Endothelial cell of umbilical vein (primary cell): Measurements from ENCODE around the gene OR7D4. TPM values are rescaled to one million over a fixed set of nuclear protein-coding genes. Genes with fewer than 3 reads are reported as not detected.

Source experiments
- BruUV-seq: library from RNA; stranded (reverse); fragments of 400-500 nt; replicated peaks from 2 replicates; lab custom pipeline; 2021; lab: Mats Ljungman, UMichigan
- CTCF ChIA-PET: fragments of 300-600, 350-600 bp; sonication (Branson Sonifier 250); formaldehyde crosslinking; loops from one replicate; lab custom pipeline; 2021; ENCODE audit warnings: antibody characterized with exemption, inconsistent platforms; lab: Charles Lee
- POLR2A ChIA-PET: fragments of 300-600, 350-600 bp; sonication (Branson Sonifier 250); formaldehyde crosslinking; loops from one replicate; lab custom pipeline; 2021; ENCODE audit warnings: antibody characterized with exemption, inconsistent platforms; lab: Charles Lee
- DNase-seq: peaks from one replicate; pipeline ENCODE4 v3.0.0-alpha.2; 2011; ENCODE audit warnings: low read depth, low spot score
- FAIRE-seq: peaks from 2 replicates; lab custom pipeline; 2011; peaks lifted over from hg19 to GRCh38; lab: Jason Lieb, UNC
- H2AFZ ChIP-seq: 2 replicates; pipeline ENCODE4 v1.6.0; 2012; ENCODE audit warnings: low read depth, low read length, control low read depth, inconsistent platforms
- H3K27ac ChIP-seq: 2 replicates; pipeline ENCODE4 v1.5.1; 2011; ENCODE audit warnings: low read depth, mild to moderate bottlenecking, control low read depth, low read length, moderate library complexity; ENCODE audit not compliant: insufficient read depth
- H3K27me3 ChIP-seq, 2 experiments: 2 replicates each; pipeline versions ENCODE4 v1.6.0 to v1.6.1; 2011; ENCODE audit warnings: low read length in 2 of 2, mixed read lengths in 1 of 2; ENCODE audit not compliant: control insufficient read depth in 2 of 2, insufficient read depth in 2 of 2
- H3K36me3 ChIP-seq, 2 experiments: 2 replicates in 1 of 2; 3 replicates in 1 of 2; pipeline ENCODE4 v1.5.1; 2011; ENCODE audit warnings: low read length in 2 of 2, mild to moderate bottlenecking in 1 of 2, moderate library complexity in 1 of 2; ENCODE audit not compliant: control insufficient read depth in 2 of 2, insufficient read depth in 2 of 2; ENCODE audit errors: extremely low read depth in 1 of 2
- H3K4me1 ChIP-seq: 3 replicates; pipeline ENCODE4 v1.5.1; 2011; ENCODE audit warnings: mild to moderate bottlenecking, low read length; ENCODE audit not compliant: control insufficient read depth, insufficient read depth; ENCODE audit errors: extremely low read depth
- H3K4me2 ChIP-seq: 2 replicates; pipeline ENCODE4 v1.6.1; 2011; ENCODE audit warnings: low read length, control low read depth, mixed read lengths; ENCODE audit not compliant: insufficient read depth
- H3K4me3 ChIP-seq, 3 experiments: fragments of 200-600 bp in 1 of 3; sonication (generic), shearing (Covaris generic) in 1 of 3; replicated peaks in 1 of 3; 2 replicates each; pipeline ENCODE4 v1.5.1; 2011 to 2016; ENCODE audit warnings: control low read depth in 3 of 3, low read length in 3 of 3, mild to moderate bottlenecking in 2 of 3, inconsistent platforms in 1 of 3, low read depth in 1 of 3, moderate library complexity in 1 of 3; ENCODE audit not compliant: insufficient read depth in 1 of 3
- H3K79me2 ChIP-seq: 2 replicates; pipeline ENCODE4 v1.6.0; 2012; ENCODE audit warnings: low read length, inconsistent platforms; ENCODE audit not compliant: control insufficient read depth, insufficient read depth
- H3K9ac ChIP-seq: replicated peaks from 2 replicates; pipeline ENCODE3; 2011; ENCODE audit warnings: low read length, control low read depth; ENCODE audit not compliant: insufficient read depth; ENCODE audit errors: extremely low read depth
- H3K9me1 ChIP-seq: replicated peaks from 3 replicates; pipeline ENCODE4 v1.6.0; 2011; ENCODE audit warnings: mild to moderate bottlenecking, low read length; ENCODE audit not compliant: control insufficient read depth, insufficient read depth; ENCODE audit errors: extremely low read depth
- H3K9me3 ChIP-seq: replicated peaks from 2 replicates; pipeline ENCODE4 v1.5.1; 2012; ENCODE audit warnings: low read length, inconsistent platforms; ENCODE audit not compliant: control insufficient read depth, insufficient read depth
- H4K20me1 ChIP-seq: replicated peaks from 2 replicates; pipeline ENCODE3; 2011; ENCODE audit warnings: mild to moderate bottlenecking, low read length; ENCODE audit not compliant: control insufficient read depth, insufficient read depth; ENCODE audit errors: extremely low read depth
- CTCF ChIP-seq, 2 donors: IDR thresholded peaks; 1 replicate in 1 of 2; 2 replicates in 1 of 2; pipeline ENCODE4 v1.5.1; 2011; ENCODE audit warnings: low read length in 2 of 2, mild to moderate bottlenecking in 2 of 2, moderate library complexity in 2 of 2, control low read depth in 1 of 2, inconsistent platforms in 1 of 2, low read depth in 1 of 2; ENCODE audit not compliant: insufficient read depth in 1 of 2; ENCODE audit errors: extremely low read depth in 1 of 2
- EZH2 ChIP-seq: IDR thresholded peaks from 2 replicates; pipeline ENCODE4 v1.6.1; 2012; ENCODE audit warnings: borderline replicate concordance, low read depth, mild to moderate bottlenecking, moderate library complexity, low read length, inconsistent platforms; ENCODE audit not compliant: severe bottlenecking
- FOS ChIP-seq: IDR thresholded peaks from 2 replicates; pipeline ENCODE4 v1.6.1; 2011; ENCODE audit warnings: mild to moderate bottlenecking, low read length, moderate library complexity, borderline replicate concordance; ENCODE audit not compliant: insufficient read depth
- GATA2 ChIP-seq: IDR thresholded peaks from 2 replicates; pipeline ENCODE4 v1.7.0; 2011; ENCODE audit warnings: low read depth, mild to moderate bottlenecking, moderate library complexity, mixed read lengths, low read length; ENCODE audit not compliant: insufficient read length, insufficient read depth
- JUN ChIP-seq: IDR thresholded peaks from 2 replicates; pipeline ENCODE4 v1.6.1; 2011; ENCODE audit warnings: borderline replicate concordance, low read depth; ENCODE audit not compliant: insufficient read length, insufficient read depth
- MAX ChIP-seq: IDR thresholded peaks from 2 replicates; pipeline ENCODE4 v1.6.1; 2011; ENCODE audit not compliant: insufficient read depth, insufficient read length
- MYC ChIP-seq: IDR thresholded peaks from one replicate; pipeline ENCODE4 v1.6.1; 2011; ENCODE audit warnings: mild to moderate bottlenecking, low read depth, low read length
- POLR2A ChIP-seq: IDR thresholded peaks from 2 replicates; pipeline ENCODE4 v1.6.1; 2012; ENCODE audit warnings: low read depth, mild to moderate bottlenecking, control low read depth, low read length
- POLR2AphosphoS5 ChIP-seq: IDR thresholded peaks from 2 replicates; pipeline ENCODE4 v1.6.1; 2012; ENCODE audit warnings: low read depth, mild to moderate bottlenecking, control low read depth, low read length, moderate library complexity; ENCODE audit not compliant: insufficient read depth
- dilution Hi-C: fragments of 300-500 bp; cut with MboI; formaldehyde crosslinking; loops from one replicate; pipeline ENCODE4 v1.15.0; 2019; ENCODE audit warnings: low sequenced_read_pairs; ENCODE audit not compliant: extremely low pct_ligation_motif_present
- intact Hi-C: fragments of 100-400 bp; cut with micrococcal nuclease; formaldehyde crosslinking; loops from one replicate; pipeline ENCODE4 v1.10.0; 2022
- polyA plus RNA-seq, 4 experiments: library from polyadenylated mRNA; depleted of rRNA in 3 of 4; stranded (reverse) in 3 of 4; unstranded in 1 of 4; fragments of >200 nt; gene quantifications; 2 replicates each; pipeline versions ENCODE4 v1.2.1 to v1.2.3, GENCODE V29; 2011 to 2012; ENCODE audit warnings: missing spikeins in 1 of 4
- total RNA-seq: library from RNA; stranded (reverse); gene quantifications from 2 replicates; pipeline ENCODE4 v1.2.3, GENCODE V29; 2021

Gene OR7D4
- total and polyA plus RNA-seq, 2 donors (not counting 3 experiments of a cell fraction or from before 2014, with no cell fraction given): not detected

GRCh38 chr19:9187191-9187590, 32.2 kb downstream of the OR7D4 start:
- Histone ChIP-seq H3K79me2 (no peaks in the 10 kb centered on the region), H3K27me3 (no peaks in the 10 kb centered on the region), H3K4me2 (no peak overlapping the region), H4K20me1 (no peaks in the 10 kb centered on the region), H3K9me3 (no peaks in the 10 kb centered on the region), H3K27ac (no peak overlapping the region), H2AFZ (no peak overlapping the region), H3K4me3 (no peak overlapping the region), H3K36me3 (no peaks in the 10 kb centered on the region), H3K9me1 (no peaks in the 10 kb centered on the region), H3K4me1 (no peaks in the 10 kb centered on the region), H3K9ac (no peak overlapping the region)
- DNase-seq (no peak), FAIRE-seq (no peak)
- no TSS peak for BruUV-seq
- intact Hi-C loops (no loop called here), dilution Hi-C loops (no loop called here)
- ChIA-PET CTCF (no interaction called here), POLR2A (no interaction called here)
- TF ChIP-seq CTCF (IDR thresholded peaks at IDR 0.05; ENCODE audit: extremely low read depth in 1 of 2, insufficient read depth in 1 of 2, low read depth in 1 of 2, low read length in 2 of 2) (no peak), FOS (no peak), POLR2AphosphoS5 (no peak), JUN (no peak), MYC (no peak), MAX (no peak), GATA2 (no peak), POLR2A (no peak), EZH2 (no peak)
